C4-2B (cell line): Measurements from ENCODE around the gene TRERF1.

Experiments used
- ZFX ChIP-seq: fragments of 450-650 bp; IDR thresholded peaks from 2 replicates; pipeline ENCODE4 v1.6.1; 2017
- TF ChIP-seq, protein P1 (sequence below): fragments of 450-650 bp; conservative IDR thresholded peaks from 2 replicates; pipeline ENCODE4 v1.5.1; 2017; ENCODE audit warnings: mild to moderate bottlenecking

DNA sequence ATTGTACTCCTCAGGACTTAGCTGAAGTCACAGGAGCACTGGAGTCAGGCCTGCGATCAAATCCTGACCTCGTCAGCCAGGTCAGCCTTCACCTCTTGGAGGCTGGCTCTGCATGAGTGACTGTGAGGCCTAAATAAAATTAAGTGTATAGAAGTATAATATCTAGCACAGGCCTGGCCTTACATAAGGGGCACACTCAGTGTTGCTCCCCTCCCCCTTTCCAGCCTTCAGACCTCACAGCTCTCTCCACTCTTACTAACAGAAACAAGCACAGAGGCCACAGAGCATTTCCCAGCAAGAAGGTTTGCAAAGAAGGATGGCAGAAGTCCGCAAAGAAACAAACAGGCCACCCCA is 84.8 kb downstream of the TRERF1 start:
- TF ChIP-seq, protein P1, sequence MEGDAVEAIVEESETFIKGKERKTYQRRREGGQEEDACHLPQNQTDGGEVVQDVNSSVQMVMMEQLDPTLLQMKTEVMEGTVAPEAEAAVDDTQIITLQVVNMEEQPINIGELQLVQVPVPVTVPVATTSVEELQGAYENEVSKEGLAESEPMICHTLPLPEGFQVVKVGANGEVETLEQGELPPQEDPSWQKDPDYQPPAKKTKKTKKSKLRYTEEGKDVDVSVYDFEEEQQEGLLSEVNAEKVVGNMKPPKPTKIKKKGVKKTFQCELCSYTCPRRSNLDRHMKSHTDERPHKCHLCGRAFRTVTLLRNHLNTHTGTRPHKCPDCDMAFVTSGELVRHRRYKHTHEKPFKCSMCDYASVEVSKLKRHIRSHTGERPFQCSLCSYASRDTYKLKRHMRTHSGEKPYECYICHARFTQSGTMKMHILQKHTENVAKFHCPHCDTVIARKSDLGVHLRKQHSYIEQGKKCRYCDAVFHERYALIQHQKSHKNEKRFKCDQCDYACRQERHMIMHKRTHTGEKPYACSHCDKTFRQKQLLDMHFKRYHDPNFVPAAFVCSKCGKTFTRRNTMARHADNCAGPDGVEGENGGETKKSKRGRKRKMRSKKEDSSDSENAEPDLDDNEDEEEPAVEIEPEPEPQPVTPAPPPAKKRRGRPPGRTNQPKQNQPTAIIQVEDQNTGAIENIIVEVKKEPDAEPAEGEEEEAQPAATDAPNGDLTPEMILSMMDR: no peak
- TF ChIP-seq ZFX: no peak
